Endodermal cell (in vitro differentiated cells): Measurements from ENCODE around the gene PSMB2. TPM values are rescaled to one million over a fixed set of nuclear protein-coding genes. Genes with fewer than 3 reads are reported as not detected.
A peak's percentile ranks its signal among the peaks of the same experiment; 100 is the strongest.

ENCODE experiments used
- DNase-seq: peaks from one replicate; pipeline ENCODE4 v3.0.0-alpha.2; 2017
- H3K27ac ChIP-seq: 2 replicates; pipeline ENCODE4 v1.5.1; 2013; ENCODE audit warnings: mild to moderate bottlenecking, low read depth, low read length, moderate library complexity
- H3K27me3 ChIP-seq: 2 replicates; pipeline ENCODE4 v1.6.1; 2013; ENCODE audit warnings: mild to moderate bottlenecking, low read length, moderate library complexity; ENCODE audit not compliant: insufficient read depth, control insufficient read depth, poor library complexity, severe bottlenecking
- H3K36me3 ChIP-seq: 2 replicates; pipeline ENCODE4 v1.7.0; 2013; ENCODE audit warnings: mild to moderate bottlenecking, low read length, moderate library complexity; ENCODE audit not compliant: control insufficient read depth, insufficient read depth
- H3K4me1 ChIP-seq: one replicate; pipeline ENCODE4 v1.7.0; 2013; ENCODE audit warnings: low read length; ENCODE audit not compliant: control insufficient read depth, insufficient read depth
- H3K4me3 ChIP-seq: 2 replicates; pipeline ENCODE4 v1.5.1; 2013; ENCODE audit warnings: mild to moderate bottlenecking, low read length, moderate library complexity
- H3K9ac ChIP-seq: 2 replicates; pipeline ENCODE4 v1.6.1; 2013; ENCODE audit warnings: mild to moderate bottlenecking, low read length, moderate library complexity; ENCODE audit not compliant: poor library complexity, severe bottlenecking; ENCODE audit errors: extremely low read depth
- H3K9me3 ChIP-seq: 2 replicates; pipeline ENCODE4 v1.6.1; 2013; ENCODE audit warnings: mild to moderate bottlenecking, low read length, moderate library complexity; ENCODE audit not compliant: control insufficient read depth
- H3K27ac Mint-ChIP-seq: 2 replicates; pipeline ENCODE4 v1.8.0; 2020; ENCODE audit warnings: mixed read lengths
- H3K27me3 Mint-ChIP-seq: 2 replicates; pipeline ENCODE4 v1.8.0; 2021; ENCODE audit warnings: mild to moderate bottlenecking, mixed read lengths; ENCODE audit not compliant: insufficient read depth
- H3K36me3 Mint-ChIP-seq: 2 replicates; pipeline ENCODE4 v1.8.0; 2020; ENCODE audit warnings: low read depth, mixed read lengths
- H3K4me1 Mint-ChIP-seq: 2 replicates; pipeline ENCODE4 v1.8.0; 2020; ENCODE audit warnings: mixed read lengths
- H3K4me3 Mint-ChIP-seq: 2 replicates; pipeline ENCODE4 v1.8.0; 2020; ENCODE audit warnings: mild to moderate bottlenecking, moderate library complexity, mixed read lengths
- H3K9me3 Mint-ChIP-seq: 2 replicates; pipeline ENCODE4 v1.8.0; 2020; ENCODE audit warnings: mild to moderate bottlenecking, mixed read lengths
- WGBS, 2 experiments: methylation state at CpG; one replicate each; pipeline versions ENCODE4 v1.1.5 to v1.1.7; 2013; ENCODE audit warnings: missing lambda C conversion rate in 2 of 2, mixed read lengths in 1 of 2; ENCODE audit not compliant: insufficient coverage in 1 of 2, insufficient read length in 1 of 2; 5-methylcytosine and 5-hydroxymethylcytosine counted together
- total RNA-seq, 2 donors: library from RNA; stranded (reverse); fragmentation: NEBNext Ultra II Directional in 1 of 2; extraction: Animal tissue kit (Norgen Biotek cat#: 25700) in 1 of 2; gene quantifications; 2 replicates in 1 of 2; 3 replicates in 1 of 2; pipeline ENCODE4 v1.2.1, GENCODE V29; 2021
- TF ChIP-seq, protein P1 (sequence below): fragments of 200-600 bp; sonication (generic); conservative IDR thresholded peaks from 2 replicates; pipeline ENCODE4 v1.5.0; 2021; ENCODE audit warnings: antibody characterized with exemption, mild to moderate bottlenecking

PSMB2 gene
- total RNA-seq, 2 donors from 2014 or later, result 66.0 to 71.3 TPM

DNA sequence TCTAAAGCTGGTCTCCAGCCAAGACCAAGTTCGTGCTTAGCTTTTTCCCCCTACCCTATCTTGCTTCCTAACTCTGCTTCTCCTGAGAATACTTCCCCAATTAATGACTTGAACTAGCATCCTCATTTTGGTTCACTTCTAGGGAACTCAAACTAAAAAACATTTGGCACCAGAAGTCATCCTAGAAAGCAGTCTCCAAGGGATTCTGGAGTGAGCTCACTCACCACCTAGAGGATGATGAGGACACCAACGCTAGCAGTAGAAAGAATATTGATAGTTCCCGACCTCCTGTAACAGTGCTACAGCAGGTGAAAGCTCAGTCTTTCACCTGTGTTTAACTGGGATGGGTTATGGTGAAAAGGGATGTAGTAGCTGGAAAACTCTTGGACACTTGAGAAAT lies 4.7 kb upstream of the PSMB2 start:
- peaks cover 2% of the 10 kb centered on the region for H3K4me1 Mint-ChIP-seq
- no peak for DNase-seq
- H3K9me3 Mint-ChIP-seq, result peaks cover 3% of the 10 kb centered on the region
- Histone ChIP-seq H3K4me1 (no peaks in the 10 kb centered on the region), H3K4me3 (no peak overlapping the region), H3K9me3 (no peaks in the 10 kb centered on the region), H3K9ac (no peak overlapping the region), H3K27me3 (peaks cover 64% of the 10 kb centered on the region), H3K27ac (no peak overlapping the region), H3K36me3 (no peaks in the 10 kb centered on the region)
- no peak overlapping the region for H3K27ac Mint-ChIP-seq
- 28 to 39% methylated on average over 3 of the region's 3 CpGs for WGBS, 2 experiments
- peaks cover 44% of the 10 kb centered on the region for H3K27me3 Mint-ChIP-seq
- H3K36me3 Mint-ChIP-seq, result peaks cover 2% of the 10 kb centered on the region
- no peak overlapping the region for H3K4me3 Mint-ChIP-seq
- TF ChIP-seq, protein P1, sequence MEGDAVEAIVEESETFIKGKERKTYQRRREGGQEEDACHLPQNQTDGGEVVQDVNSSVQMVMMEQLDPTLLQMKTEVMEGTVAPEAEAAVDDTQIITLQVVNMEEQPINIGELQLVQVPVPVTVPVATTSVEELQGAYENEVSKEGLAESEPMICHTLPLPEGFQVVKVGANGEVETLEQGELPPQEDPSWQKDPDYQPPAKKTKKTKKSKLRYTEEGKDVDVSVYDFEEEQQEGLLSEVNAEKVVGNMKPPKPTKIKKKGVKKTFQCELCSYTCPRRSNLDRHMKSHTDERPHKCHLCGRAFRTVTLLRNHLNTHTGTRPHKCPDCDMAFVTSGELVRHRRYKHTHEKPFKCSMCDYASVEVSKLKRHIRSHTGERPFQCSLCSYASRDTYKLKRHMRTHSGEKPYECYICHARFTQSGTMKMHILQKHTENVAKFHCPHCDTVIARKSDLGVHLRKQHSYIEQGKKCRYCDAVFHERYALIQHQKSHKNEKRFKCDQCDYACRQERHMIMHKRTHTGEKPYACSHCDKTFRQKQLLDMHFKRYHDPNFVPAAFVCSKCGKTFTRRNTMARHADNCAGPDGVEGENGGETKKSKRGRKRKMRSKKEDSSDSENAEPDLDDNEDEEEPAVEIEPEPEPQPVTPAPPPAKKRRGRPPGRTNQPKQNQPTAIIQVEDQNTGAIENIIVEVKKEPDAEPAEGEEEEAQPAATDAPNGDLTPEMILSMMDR, result peak; percentile 67

DNA sequence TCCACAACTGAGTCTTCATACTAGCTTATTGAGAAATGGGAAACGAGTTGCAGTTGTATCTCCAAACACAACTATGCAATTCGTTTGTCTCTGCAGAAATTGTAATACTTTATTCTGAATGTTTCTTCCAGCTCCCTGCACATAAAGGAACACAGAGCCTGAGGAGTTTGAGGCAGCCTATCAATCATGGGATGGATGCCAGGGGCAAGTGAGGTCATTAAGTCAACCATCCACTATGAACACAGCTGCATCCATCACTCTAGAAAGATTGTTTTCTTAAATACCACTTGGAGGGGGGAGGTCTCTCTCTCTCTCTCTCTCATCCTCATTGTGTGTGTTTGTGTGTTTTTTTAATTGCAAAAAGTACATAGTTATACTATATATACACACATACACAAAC lies 2.9 kb upstream of the PSMB2 start:
- Histone ChIP-seq H3K4me3 (no peak overlapping the region), H3K9ac (no peak overlapping the region), H3K9me3 (peaks cover 7% of the 10 kb centered on the region), H3K36me3 (peaks cover 6% of the 10 kb centered on the region), H3K27ac (no peak overlapping the region), H3K27me3 (peaks cover 45% of the 10 kb centered on the region), H3K4me1 (no peaks in the 10 kb centered on the region)
- peaks cover 9% of the 10 kb centered on the region for H3K9me3 Mint-ChIP-seq
- peaks cover 6% of the 10 kb centered on the region for H3K36me3 Mint-ChIP-seq
- TF ChIP-seq, protein P1, result no peak
- 61 to 79% methylated on average over 2 of the region's 2 CpGs for WGBS, 2 experiments
- peaks cover 33% of the 10 kb centered on the region for H3K27me3 Mint-ChIP-seq
- H3K27ac Mint-ChIP-seq, result no peak overlapping the region
- peaks cover 2% of the 10 kb centered on the region for H3K4me1 Mint-ChIP-seq
- H3K4me3 Mint-ChIP-seq, result no peak overlapping the region
- DNase-seq, result no peak

DNA sequence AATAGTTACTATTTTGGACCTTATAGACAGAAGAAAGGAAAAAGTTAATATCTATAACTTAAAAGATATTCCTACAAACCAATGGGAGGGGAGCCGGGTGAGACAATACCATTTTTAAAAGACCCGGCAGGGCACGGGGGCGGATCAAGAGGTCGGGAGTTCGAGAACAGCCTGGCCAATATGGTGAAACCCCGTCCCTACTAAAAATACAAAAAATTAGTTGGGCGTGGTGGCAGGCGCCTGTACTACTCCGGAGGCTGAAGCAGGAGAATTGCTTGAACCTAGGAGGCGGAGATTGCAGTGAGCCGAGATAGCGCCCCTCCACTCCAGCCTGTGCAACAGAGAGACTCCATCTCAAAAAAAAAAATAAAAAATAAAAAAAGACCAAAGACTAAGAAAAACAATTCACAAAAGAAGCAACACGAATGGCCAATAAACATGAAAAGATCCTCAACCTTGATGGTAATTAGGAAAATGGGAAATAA lies 1.2 kb upstream of the PSMB2 start:
- Histone ChIP-seq H3K9me3 (peaks cover 7% of the 10 kb centered on the region), H3K27ac (no peak overlapping the region), H3K36me3 (peaks cover 10% of the 10 kb centered on the region), H3K4me1 (no peaks in the 10 kb centered on the region), H3K4me3 (peak overlapping the region; percentile 97), H3K27me3 (peaks cover 33% of the 10 kb centered on the region), H3K9ac (no peak overlapping the region)
- WGBS, 2 experiments, result 81 to 84% methylated on average over 9 to 14 of the region's 14 CpGs
- peaks cover 12% of the 10 kb centered on the region for H3K4me1 Mint-ChIP-seq
- H3K36me3 Mint-ChIP-seq, result peaks cover 12% of the 10 kb centered on the region
- H3K27me3 Mint-ChIP-seq, result peaks cover 29% of the 10 kb centered on the region
- H3K27ac Mint-ChIP-seq, result peak overlapping the region; percentile 100
- DNase-seq, result no peak
- TF ChIP-seq, protein P1, result no peak
- H3K4me3 Mint-ChIP-seq, result peak overlapping the region; percentile 98
- peaks cover 9% of the 10 kb centered on the region for H3K9me3 Mint-ChIP-seq
